ENCODE results near the gene PTEN. TPM values are rescaled to one million over a fixed set of nuclear protein-coding genes. Genes with fewer than 3 reads are reported as not detected.

PTEN gene
- total and polyA plus RNA-seq, 9 of the 15 experiments (the other 6 are each of a cell fraction or from before 2014, with no cell fraction given): 8.4 to 56.9 (median 22.2) TPM

DNA sequence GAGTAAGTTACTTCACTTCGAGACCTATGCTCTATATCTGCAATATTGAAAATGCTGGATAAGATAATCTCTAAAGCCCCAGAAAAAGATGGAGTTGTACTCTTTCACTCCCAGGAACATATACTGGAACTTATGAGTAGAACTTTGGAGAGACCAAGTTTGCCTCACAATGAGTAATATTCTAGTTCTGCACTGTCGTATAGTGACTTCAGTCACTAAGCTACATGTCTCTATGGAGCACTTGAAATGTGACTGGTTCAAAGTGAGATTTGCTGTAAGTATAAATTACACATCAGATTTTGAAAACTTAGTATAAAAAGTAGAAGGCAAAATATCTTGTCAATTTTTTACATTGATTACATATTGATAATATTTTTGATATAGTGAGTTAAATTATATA is 116.4 kb downstream of the PTEN start:
- Histone ChIP-seq H3K9ac (ENCODE audit: insufficient read depth in 1 of 2, low read depth in 2 of 2, low read length in 2 of 2) (no peak overlapping the region), H3K4me1 (replicated peaks in 1 of 2; ENCODE audit: control insufficient read depth in 2 of 2, insufficient read depth in 2 of 2, low read length in 2 of 2) (no peaks in the 10 kb centered on the region), H3K4me3 (no peak overlapping the region), H2AFZ (ENCODE audit: low read depth, low read length) (no peak overlapping the region), H4K20me1 (replicated peaks; ENCODE audit: control insufficient read depth, insufficient read depth, low read length) (no peaks in the 10 kb centered on the region), H3K27me3 (ENCODE audit: control insufficient read depth in 2 of 2, insufficient read depth in 2 of 2, low read length in 2 of 2) (no peaks in the 10 kb centered on the region), H3K4me2 (ENCODE audit: insufficient read depth, low read length) (no peak overlapping the region), H3K9me1 (ENCODE audit: control insufficient read depth, insufficient read depth, low read length) (no peaks in the 10 kb centered on the region), H3K36me3 (ENCODE audit: control insufficient read depth, insufficient read depth, low read length) (no peaks in the 10 kb centered on the region), H3K27ac (ENCODE audit: extremely low read depth, low read depth, low read length) (no peak overlapping the region), H3K9me3 (replicated peaks; ENCODE audit: control insufficient read depth, insufficient read depth, low read depth, low read length) (no peaks in the 10 kb centered on the region), H3K79me2 (ENCODE audit: control insufficient read depth, insufficient read depth, low read length) (no peaks in the 10 kb centered on the region)
- ATAC-seq (no peak; the same call in 2 of the 3 replicates), DNase-seq (ENCODE audit: extremely low read depth in 1 of 4, low spot score in 3 of 4) (no peak), FAIRE-seq (no peak)
- WGBS (ENCODE audit: insufficient coverage, low coverage, missing lambda C conversion rate): 37% methylated on average over 2 of the region's 2 CpGs
- no TSS peak for BruUV-seq (replicated peaks)
- no peak for TF ChIP-seq ATF3 (IDR thresholded peaks at IDR 0.05)
- no peak for TF ChIP-seq ATF3 (CRISPR knock-in tag; conservative IDR thresholded peaks at IDR 0.05)
- no peak for TF ChIP-seq ZNF217 (CRISPR knock-in tag; IDR thresholded peaks at IDR 0.05)
- intact Hi-C loops (cut with micrococcal nuclease) (no loop called here), in situ Hi-C loops (cut with MboI) (no loop called here)
- POLR2A ChIA-PET: interaction anchor here (0.5 kb wide), 1 partner anchor 266 kb away, joined by 3 read pairs; no protein-coding TSS in a partner anchor
- CTCF ChIA-PET (ENCODE audit: low intra/inter-chr PET ratio): no interaction called here

GRCh38 chr10:87983716-87984115 is 120.3 kb downstream of the PTEN start:
- CTCF ChIA-PET (ENCODE audit: low intra/inter-chr PET ratio): no interaction called here
- H3K27me3 ChIP-seq (ENCODE audit: control insufficient read depth in 2 of 2, insufficient read depth in 2 of 2, low read length in 2 of 2): no peaks in the 10 kb centered on the region
- ATAC-seq (no peak), DNase-seq (ENCODE audit: extremely low read depth in 1 of 4, low spot score in 3 of 4) (no peak), FAIRE-seq (no peak)
- H2AFZ ChIP-seq (ENCODE audit: low read depth, low read length): no peak overlapping the region
- H4K20me1 ChIP-seq (replicated peaks; ENCODE audit: control insufficient read depth, insufficient read depth, low read length): no peaks in the 10 kb centered on the region
- intact Hi-C loops (cut with micrococcal nuclease) (no loop called here), in situ Hi-C loops (cut with MboI) (no loop called here)
- H3K9me3 ChIP-seq (replicated peaks; ENCODE audit: control insufficient read depth, insufficient read depth, low read depth, low read length): no peaks in the 10 kb centered on the region
- POLR2A ChIA-PET: no interaction called here
- no peak overlapping the region for H3K4me3 ChIP-seq
- no peak overlapping the region for H3K27ac ChIP-seq (ENCODE audit: extremely low read depth, low read depth, low read length)
- no peak overlapping the region for H3K4me2 ChIP-seq (ENCODE audit: insufficient read depth, low read length)
- H3K9ac ChIP-seq (ENCODE audit: insufficient read depth in 1 of 2, low read depth in 2 of 2, low read length in 2 of 2): no peak overlapping the region
- 65% methylated on average over 2 of the region's 2 CpGs for WGBS (ENCODE audit: insufficient coverage, low coverage, missing lambda C conversion rate)
- H3K79me2 ChIP-seq (ENCODE audit: control insufficient read depth, insufficient read depth, low read length): no peaks in the 10 kb centered on the region
- no peaks in the 10 kb centered on the region for H3K9me1 ChIP-seq (ENCODE audit: control insufficient read depth, insufficient read depth, low read length)
- no peaks in the 10 kb centered on the region for H3K36me3 ChIP-seq (ENCODE audit: control insufficient read depth, insufficient read depth, low read length)
- BruUV-seq (replicated peaks): no TSS peak
- H3K4me1 ChIP-seq (replicated peaks in 1 of 2; ENCODE audit: control insufficient read depth in 2 of 2, insufficient read depth in 2 of 2, low read length in 2 of 2): no peaks in the 10 kb centered on the region
- no peak for TF ChIP-seq PRMT5 (CRISPR knock-in tag; IDR thresholded peaks at IDR 0.05)
- no peak for TF ChIP-seq TAF15 (IDR thresholded peaks at IDR 0.05; ENCODE audit: low read depth, low read length)
- TF ChIP-seq, protein P1, sequence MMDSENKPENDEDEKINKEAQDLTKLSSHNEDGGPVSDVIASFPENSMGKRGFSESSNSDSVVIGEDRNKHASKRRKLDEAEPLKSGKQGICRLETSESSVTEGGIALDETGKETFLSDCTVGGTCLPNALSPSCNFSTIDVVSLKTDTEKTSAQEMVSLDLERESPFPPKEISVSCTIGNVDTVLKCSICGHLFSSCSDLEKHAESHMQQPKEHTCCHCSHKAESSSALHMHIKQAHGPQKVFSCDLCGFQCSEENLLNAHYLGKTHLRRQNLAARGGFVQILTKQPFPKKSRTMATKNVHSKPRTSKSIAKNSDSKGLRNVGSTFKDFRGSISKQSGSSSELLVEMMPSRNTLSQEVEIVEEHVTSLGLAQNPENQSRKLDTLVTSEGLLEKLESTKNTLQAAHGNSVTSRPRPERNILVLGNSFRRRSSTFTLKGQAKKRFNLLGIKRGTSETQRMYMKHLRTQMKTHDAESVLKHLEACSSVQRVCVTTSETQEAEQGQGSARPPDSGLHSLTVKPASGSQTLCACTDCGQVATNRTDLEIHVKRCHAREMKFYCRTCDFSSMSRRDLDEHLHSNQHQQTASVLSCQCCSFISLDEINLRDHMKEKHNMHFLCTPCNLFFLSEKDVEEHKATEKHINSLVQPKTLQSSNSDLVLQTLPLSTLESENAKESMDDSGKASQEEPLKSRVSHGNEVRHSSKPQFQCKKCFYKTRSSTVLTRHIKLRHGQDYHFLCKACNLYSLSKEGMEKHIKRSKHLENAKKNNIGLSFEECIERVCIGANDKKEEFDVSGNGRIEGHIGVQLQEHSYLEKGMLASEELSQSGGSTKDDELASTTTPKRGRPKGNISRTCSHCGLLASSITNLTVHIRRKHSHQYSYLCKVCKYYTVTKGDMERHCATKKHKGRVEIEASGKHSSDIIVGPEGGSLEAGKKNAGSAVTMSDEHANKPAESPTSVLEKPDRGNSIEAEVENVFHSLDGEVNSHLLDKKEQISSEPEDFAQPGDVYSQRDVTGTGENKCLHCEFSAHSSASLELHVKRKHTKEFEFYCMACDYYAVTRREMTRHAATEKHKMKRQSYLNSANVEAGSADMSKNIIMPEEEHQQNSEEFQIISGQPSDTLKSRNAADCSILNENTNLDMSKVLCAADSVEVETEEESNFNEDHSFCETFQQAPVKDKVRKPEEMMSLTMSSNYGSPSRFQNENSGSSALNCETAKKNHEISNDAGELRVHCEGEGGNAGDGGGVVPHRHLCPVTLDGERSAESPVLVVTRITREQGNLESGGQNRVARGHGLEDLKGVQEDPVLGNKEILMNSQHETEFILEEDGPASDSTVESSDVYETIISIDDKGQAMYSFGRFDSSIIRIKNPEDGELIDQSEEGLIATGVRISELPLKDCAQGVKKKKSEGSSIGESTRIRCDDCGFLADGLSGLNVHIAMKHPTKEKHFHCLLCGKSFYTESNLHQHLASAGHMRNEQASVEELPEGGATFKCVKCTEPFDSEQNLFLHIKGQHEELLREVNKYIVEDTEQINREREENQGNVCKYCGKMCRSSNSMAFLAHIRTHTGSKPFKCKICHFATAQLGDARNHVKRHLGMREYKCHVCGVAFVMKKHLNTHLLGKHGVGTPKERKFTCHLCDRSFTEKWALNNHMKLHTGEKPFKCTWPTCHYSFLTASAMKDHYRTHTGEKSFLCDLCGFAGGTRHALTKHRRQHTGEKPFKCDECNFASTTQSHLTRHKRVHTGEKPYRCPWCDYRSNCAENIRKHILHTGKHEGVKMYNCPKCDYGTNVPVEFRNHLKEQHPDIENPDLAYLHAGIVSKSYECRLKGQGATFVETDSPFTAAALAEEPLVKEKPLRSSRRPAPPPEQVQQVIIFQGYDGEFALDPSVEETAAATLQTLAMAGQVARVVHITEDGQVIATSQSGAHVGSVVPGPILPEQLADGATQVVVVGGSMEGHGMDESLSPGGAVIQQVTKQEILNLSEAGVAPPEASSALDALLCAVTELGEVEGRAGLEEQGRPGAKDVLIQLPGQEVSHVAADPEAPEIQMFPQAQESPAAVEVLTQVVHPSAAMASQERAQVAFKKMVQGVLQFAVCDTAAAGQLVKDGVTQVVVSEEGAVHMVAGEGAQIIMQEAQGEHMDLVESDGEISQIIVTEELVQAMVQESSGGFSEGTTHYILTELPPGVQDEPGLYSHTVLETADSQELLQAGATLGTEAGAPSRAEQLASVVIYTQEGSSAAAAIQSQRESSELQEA (IDR thresholded peaks at IDR 0.05; ENCODE audit: low read depth): no peak

Measured in K562 (cell line).